HCEC 1CT (cell line): ENCODE data around the gene MAPK11.

Experiments used
- DNase-seq: peaks from one replicate; pipeline ENCODE4 v3.0.0-alpha.2; 2017

The MAPK11 gene

GRCh38 chr22:50307890-50308596 lies 37.9 kb upstream of the MAPK11 start:
- DNase-seq = no peak

- peak; percentile 75 for DNase-seq
Observed at GRCh38 chr22:50306753-50307749, 36.9 kb upstream of the MAPK11 start, which contains the start of gene PLXNB2. Gene PLXNB2, minus strand, starts transcription at chr22:50307646. Its CDS starts 17,062 bp downstream, at chr22:50290584.

GRCh38 chr22:50305923-50306566 lies 35.9 kb upstream of the MAPK11 start:
- DNase-seq = peak; percentile 86

- DNase-seq = no peak
Observed at GRCh38 chr22:50305393-50305922, 35.3 kb upstream of the MAPK11 start.

- DNase-seq = no peak
Observed at GRCh38 chr22:50304528-50305392, 34.6 kb upstream of the MAPK11 start.

GRCh38 chr22:50303848-50304527 lies 33.8 kb upstream of the MAPK11 start:
- no peak for DNase-seq

- no peak for DNase-seq
Observed at GRCh38 chr22:50303515-50303847, 33.3 kb upstream of the MAPK11 start.

- no peak for DNase-seq
Observed at GRCh38 chr22:50302564-50302963, 32.4 kb upstream of the MAPK11 start.

- DNase-seq = no peak
Observed at GRCh38 chr22:50302041-50302541, 31.9 kb upstream of the MAPK11 start.

- no peak for DNase-seq
Observed at GRCh38 chr22:50301581-50301991, 31.4 kb upstream of the MAPK11 start.

GRCh38 chr22:50300620-50301257 lies 30.6 kb upstream of the MAPK11 start:
- no peak for DNase-seq

- DNase-seq = no peak
Observed at GRCh38 chr22:50299785-50300619, 29.8 kb upstream of the MAPK11 start.

GRCh38 chr22:50298937-50299784 lies 29.0 kb upstream of the MAPK11 start:
- no peak for DNase-seq

- no peak for DNase-seq
Observed at GRCh38 chr22:50298266-50298637, 28.1 kb upstream of the MAPK11 start.

GRCh38 chr22:50297510-50298265 lies 27.5 kb upstream of the MAPK11 start:
- DNase-seq = no peak

GRCh38 chr22:50296658-50297490 lies 26.7 kb upstream of the MAPK11 start:
- DNase-seq = no peak

GRCh38 chr22:50294319-50294656 lies 24.1 kb upstream of the MAPK11 start:
- no peak for DNase-seq
